H1 (cell line): ENCODE results near the gene GJB6. TPM values are rescaled to one million over a fixed set of nuclear protein-coding genes. Genes with fewer than 3 reads are reported as not detected.

Experiments used
- CTCF ChIA-PET: fragments of 300-600 bp; sonication (Branson Sonifier 250); formaldehyde crosslinking; loops from one replicate; lab custom pipeline; 2021; ENCODE audit not compliant: partially characterized antibody; lab: Charles Lee
- POLR2A ChIA-PET: fragments of 300-600 bp; sonication (Branson Sonifier 250); formaldehyde crosslinking; loops from one replicate; lab custom pipeline; 2021; ENCODE audit warnings: inconsistent platforms; ENCODE audit not compliant: partially characterized antibody; lab: Charles Lee
- DNase-seq, 2 experiments: peaks; one replicate each; pipeline versions ENCODE4 v3.0.0 to v3.0.0-alpha.2; 2010 to 2022; ENCODE audit warnings: low spot score in 2 of 2, low read depth in 1 of 2, mixed read lengths in 1 of 2
- FAIRE-seq: peaks from 2 replicates; lab custom pipeline; 2011; peaks lifted over from hg19 to GRCh38; lab: Jason Lieb, UNC
- H2AFZ ChIP-seq: 2 replicates; pipeline ENCODE4 v1.8.1; 2012; ENCODE audit warnings: low read length, inconsistent platforms
- H2AK5ac ChIP-seq: 2 replicates; pipeline ENCODE4 v1.6.1; 2013; ENCODE audit warnings: low read depth, low read length
- H2BK120ac ChIP-seq: replicated peaks from 2 replicates; pipeline ENCODE3; 2013; ENCODE audit warnings: low read depth, low read length, inconsistent platforms
- H2BK12ac ChIP-seq: 2 replicates; pipeline ENCODE4 v1.6.1; 2013; ENCODE audit warnings: low read depth, low read length
- H2BK15ac ChIP-seq: 2 replicates; pipeline ENCODE4 v1.6.1; 2013; ENCODE audit warnings: low read length
- H2BK20ac ChIP-seq: 2 replicates; pipeline ENCODE4 v1.6.1; 2013; ENCODE audit warnings: low read length
- H2BK5ac ChIP-seq: 2 replicates; pipeline ENCODE4 v1.6.1; 2013; ENCODE audit warnings: low read depth, low read length
- H3K14ac ChIP-seq: 2 replicates; pipeline ENCODE4 v1.6.1; 2013; ENCODE audit warnings: inconsistent platforms; ENCODE audit not compliant: insufficient read length
- H3K18ac ChIP-seq: 2 replicates; pipeline ENCODE4 v1.6.1; 2013; ENCODE audit warnings: low read length; ENCODE audit errors: extremely low read depth
- H3K23ac ChIP-seq: 2 replicates; pipeline ENCODE4 v1.6.1; 2013; ENCODE audit warnings: inconsistent platforms; ENCODE audit not compliant: insufficient read length
- H3K23me2 ChIP-seq: 2 replicates; pipeline ENCODE4 v1.6.1; 2013; ENCODE audit warnings: low read depth, low read length
- H3K27ac ChIP-seq: 2 replicates; pipeline ENCODE4 v1.6.1; 2011; ENCODE audit warnings: low read depth, low read length, inconsistent platforms
- H3K27me3 ChIP-seq, 4 experiments: replicated peaks in 1 of 4; 1 replicate in 1 of 4; 2 replicates in 3 of 4; pipeline versions ENCODE4 v1.6.1 to v1.8.1; 2011 to 2013; ENCODE audit warnings: low read length in 3 of 4, mild to moderate bottlenecking in 3 of 4, inconsistent platforms in 2 of 4, mixed read lengths in 2 of 4, moderate library complexity in 1 of 4; ENCODE audit not compliant: control insufficient read depth in 3 of 4, insufficient read depth in 3 of 4; ENCODE audit errors: extremely low read depth in 1 of 4
- H3K36me3 ChIP-seq, 4 experiments: 2 replicates each; pipeline versions ENCODE4 v1.6.1 to v1.8.1; 2011 to 2013; ENCODE audit warnings: mild to moderate bottlenecking in 4 of 4, low read length in 3 of 4, moderate library complexity in 2 of 4, control low read depth in 1 of 4, inconsistent platforms in 1 of 4; ENCODE audit not compliant: insufficient read depth in 4 of 4, control insufficient read depth in 2 of 4
- H3K4ac ChIP-seq: replicated peaks from 2 replicates; pipeline ENCODE3; 2013; ENCODE audit warnings: low read length, low read depth, mixed read lengths, inconsistent platforms; ENCODE audit not compliant: insufficient read length
- H3K4me1 ChIP-seq, 4 experiments: replicated peaks in 1 of 4; 1 replicate in 1 of 4; 2 replicates in 3 of 4; pipeline versions ENCODE4 v1.6.1 to v1.8.1; 2011 to 2013; ENCODE audit warnings: low read length in 3 of 4, inconsistent platforms in 2 of 4, mixed read lengths in 1 of 4; ENCODE audit not compliant: insufficient read depth in 4 of 4, control insufficient read depth in 3 of 4
- H3K4me2 ChIP-seq, 2 experiments: 2 replicates each; pipeline versions ENCODE4 v1.6.1 to v1.8.1; 2011 to 2013; ENCODE audit warnings: low read depth in 2 of 2, low read length in 2 of 2, control low read depth in 1 of 2, inconsistent platforms in 1 of 2, mild to moderate bottlenecking in 1 of 2; ENCODE audit not compliant: insufficient read depth in 1 of 2
- H3K4me3 ChIP-seq, 4 experiments: fragments of 200-600, 300-600 bp in 1 of 4; sonication (generic), shearing (Covaris generic), sonication (Bioruptor Twin) in 1 of 4; 2 replicates each; pipeline versions ENCODE4 v1.5.1 to v1.8.1; 2011 to 2016; ENCODE audit warnings: low read length in 4 of 4, low read depth in 3 of 4, control low read depth in 2 of 4, inconsistent platforms in 2 of 4, mild to moderate bottlenecking in 2 of 4, mixed read lengths in 1 of 4, moderate library complexity in 1 of 4; ENCODE audit not compliant: insufficient read depth in 2 of 4; ENCODE audit errors: extremely low read depth in 1 of 4
- H3K56ac ChIP-seq: replicated peaks from 2 replicates; pipeline ENCODE3; 2013; ENCODE audit warnings: low read depth, mild to moderate bottlenecking, mixed read lengths, low read length, inconsistent platforms; ENCODE audit not compliant: insufficient read length
- H3K79me1 ChIP-seq: 2 replicates; pipeline ENCODE4 v1.6.1; 2013; ENCODE audit warnings: low read depth, low read length, control low read depth
- H3K79me2 ChIP-seq, 2 experiments: 2 replicates each; pipeline versions ENCODE4 v1.6.1 to v1.8.1; 2012 to 2013; ENCODE audit warnings: low read length in 2 of 2, mild to moderate bottlenecking in 2 of 2, inconsistent platforms in 1 of 2; ENCODE audit not compliant: insufficient read depth in 2 of 2, control insufficient read depth in 1 of 2
- H3K9ac ChIP-seq, 4 experiments: replicated peaks in 1 of 4; 1 replicate in 1 of 4; 2 replicates in 3 of 4; pipeline versions ENCODE4 v1.6.1 to v1.8.1; 2011 to 2013; ENCODE audit warnings: low read depth in 3 of 4, low read length in 3 of 4, control low read depth in 2 of 4, mild to moderate bottlenecking in 2 of 4, moderate library complexity in 2 of 4, inconsistent platforms in 1 of 4; ENCODE audit errors: extremely low read depth in 1 of 4
- H3K9me3 ChIP-seq, 2 experiments: 2 replicates each; pipeline versions ENCODE4 v1.6.1 to v1.8.1; 2012 to 2013; ENCODE audit warnings: mild to moderate bottlenecking in 2 of 2, moderate library complexity in 2 of 2, control low read depth in 1 of 2, inconsistent platforms in 1 of 2, low read depth in 1 of 2, low read length in 1 of 2, mixed read lengths in 1 of 2; ENCODE audit not compliant: insufficient read depth in 2 of 2
- H4K20me1 ChIP-seq, 2 experiments: replicated peaks in 1 of 2; 2 replicates each; pipeline versions ENCODE3 to v1.8.1; 2011 to 2013; ENCODE audit warnings: inconsistent platforms in 2 of 2, low read length in 2 of 2, mild to moderate bottlenecking in 1 of 2; ENCODE audit not compliant: insufficient read depth in 2 of 2, control insufficient read depth in 1 of 2
- H4K5ac ChIP-seq: 2 replicates; pipeline ENCODE4 v1.6.1; 2013; ENCODE audit warnings: low read length, low read depth, mixed read lengths, inconsistent platforms; ENCODE audit not compliant: insufficient read length
- H4K8ac ChIP-seq: 2 replicates; pipeline ENCODE4 v1.8.0; 2013; ENCODE audit warnings: mild to moderate bottlenecking, moderate library complexity, low read length, inconsistent platforms; ENCODE audit not compliant: insufficient read depth; ENCODE audit errors: extremely low read depth
- H4K91ac ChIP-seq: replicated peaks from 2 replicates; pipeline ENCODE3; 2013; ENCODE audit warnings: low read length, mixed read lengths, inconsistent platforms; ENCODE audit not compliant: insufficient read length
- ASH2L ChIP-seq: fragments of 200-600, 300-600 bp; sonication (generic); IDR thresholded peaks from one replicate; pipeline ENCODE4 v1.7.1; 2017; ENCODE audit warnings: low read length
- EZH2 ChIP-seq: fragments of 200-600 bp; sonication (generic); IDR thresholded peaks from 2 replicates; pipeline ENCODE4 v1.7.1; 2012; ENCODE audit warnings: low read depth, mild to moderate bottlenecking, moderate library complexity, low read length, inconsistent platforms; ENCODE audit not compliant: severe bottlenecking
- RAD21 ChIP-seq, 2 experiments: IDR thresholded peaks in 1 of 2; conservative IDR thresholded peaks in 1 of 2; 2 replicates each; pipeline ENCODE4 v1.6.1; 2011; ENCODE audit warnings: low read depth in 2 of 2, low read length in 2 of 2, improper control_type of control experiment in 1 of 2, inconsistent platforms in 1 of 2, mild to moderate bottlenecking in 1 of 2, moderate library complexity in 1 of 2
- RBBP5 ChIP-seq: IDR thresholded peaks from 2 replicates; pipeline ENCODE4 v1.7.1; 2012; ENCODE audit warnings: low read depth, mild to moderate bottlenecking, inconsistent platforms, low read length, moderate library complexity, borderline replicate concordance
- RXRA ChIP-seq: IDR thresholded peaks from 2 replicates; pipeline ENCODE4 v1.6.1; 2011; ENCODE audit warnings: low read depth, mild to moderate bottlenecking, low read length, moderate library complexity; ENCODE audit not compliant: insufficient read depth
- SP4 ChIP-seq: IDR thresholded peaks from 2 replicates; pipeline ENCODE4 v1.6.1; 2012; ENCODE audit warnings: low read length, inconsistent platforms
- SUZ12 ChIP-seq: fragments of 200-600 bp; sonication (generic); IDR thresholded peaks from 2 replicates; pipeline ENCODE4 v1.6.1; 2012; ENCODE audit warnings: mild to moderate bottlenecking, inconsistent platforms, low read length, moderate library complexity, mixed read lengths
- WGBS, 2 experiments: shearing (Covaris generic) in 1 of 2; methylation state at CpG; one replicate each; pipeline versions ENCODE4 v1.1.6 to v1.1.7; 2013 to 2015; ENCODE audit warnings: low lambda C conversion rate in 2 of 2, mixed read lengths in 2 of 2, inconsistent platforms in 1 of 2, low coverage in 1 of 2, missing lambda C conversion rate in 1 of 2; ENCODE audit not compliant: insufficient replicate concordance in 2 of 2, insufficient coverage in 1 of 2, insufficient read length in 1 of 2; ENCODE audit errors: extremely low coverage in 1 of 2, missing lambda C conversion rate in 1 of 2; 5-methylcytosine and 5-hydroxymethylcytosine counted together
- long read RNA-seq, 2 experiments: library from RNA in 1 of 2; library from capped mRNA in 1 of 2; stranded (forward); transcript quantifications; one replicate each; pipeline ENCODE4 v2.0.0, GENCODE V29; 2021; ENCODE audit warnings: inconsistent platforms in 1 of 2
- polyA minus RNA-seq, 3 experiments: library from RNA; depleted of rRNA, polyadenylated mRNA; stranded (reverse); fragments of >200 nt; gene quantifications; 1 replicate in 2 of 3; 2 replicates in 1 of 3; pipeline ENCODE4 v1.2.3, GENCODE V29; 2011
- polyA plus RNA-seq, 7 experiments: library from polyadenylated mRNA; depleted of rRNA in 3 of 7; stranded (reverse) in 5 of 7; unstranded in 2 of 7; fragments of >200 nt in 5 of 7; fragments of 200-250 nt in 2 of 7; gene quantifications; 1 replicate in 5 of 7; 2 replicates in 1 of 7; 4 replicates in 1 of 7; pipeline versions ENCODE4 v1.2.1 to v1.2.3, GENCODE V29; 2011 to 2013; ENCODE audit warnings: missing spikeins in 2 of 7, mixed read lengths in 2 of 7
- total RNA-seq: library from RNA; stranded (reverse); fragmentation: NEBNext Ultra II Directional; extraction: Animal tissue kit (Norgen Biotek cat#: 25700); gene quantifications from 2 replicates; pipeline ENCODE4 v1.2.1, GENCODE V29; 2021

The GJB6 gene
- total RNA-seq (not detected in 2 replicates), polyA plus RNA-seq (2011; rRNA removed) (not detected in 2 replicates), polyA minus RNA-seq (2011; rRNA and poly(A)+ RNA removed) (not detected in 2 replicates)
- not detected for polyA plus RNA-seq (2011; cell fraction: cytosol; rRNA removed)
- not detected for polyA plus RNA-seq (2011; cell fraction: nucleus; rRNA removed)
- polyA plus RNA-seq (2012, experiment 1 of 2) = not detected in 4 replicates
- polyA plus RNA-seq (2012, experiment 2 of 2) = not detected
- 0.08 TPM for polyA plus RNA-seq (2013, experiment 1 of 2)
- polyA plus RNA-seq (2013, experiment 2 of 2) = 0.07 TPM
- polyA minus RNA-seq (2011; cell fraction: cytosol; rRNA and poly(A)+ RNA removed) = not detected
- polyA minus RNA-seq (2011; cell fraction: nucleus; rRNA and poly(A)+ RNA removed) = not detected
- long read RNA-seq, experiment 1 = 0 reads
- long read RNA-seq, experiment 2 = 0 reads

DNA sequence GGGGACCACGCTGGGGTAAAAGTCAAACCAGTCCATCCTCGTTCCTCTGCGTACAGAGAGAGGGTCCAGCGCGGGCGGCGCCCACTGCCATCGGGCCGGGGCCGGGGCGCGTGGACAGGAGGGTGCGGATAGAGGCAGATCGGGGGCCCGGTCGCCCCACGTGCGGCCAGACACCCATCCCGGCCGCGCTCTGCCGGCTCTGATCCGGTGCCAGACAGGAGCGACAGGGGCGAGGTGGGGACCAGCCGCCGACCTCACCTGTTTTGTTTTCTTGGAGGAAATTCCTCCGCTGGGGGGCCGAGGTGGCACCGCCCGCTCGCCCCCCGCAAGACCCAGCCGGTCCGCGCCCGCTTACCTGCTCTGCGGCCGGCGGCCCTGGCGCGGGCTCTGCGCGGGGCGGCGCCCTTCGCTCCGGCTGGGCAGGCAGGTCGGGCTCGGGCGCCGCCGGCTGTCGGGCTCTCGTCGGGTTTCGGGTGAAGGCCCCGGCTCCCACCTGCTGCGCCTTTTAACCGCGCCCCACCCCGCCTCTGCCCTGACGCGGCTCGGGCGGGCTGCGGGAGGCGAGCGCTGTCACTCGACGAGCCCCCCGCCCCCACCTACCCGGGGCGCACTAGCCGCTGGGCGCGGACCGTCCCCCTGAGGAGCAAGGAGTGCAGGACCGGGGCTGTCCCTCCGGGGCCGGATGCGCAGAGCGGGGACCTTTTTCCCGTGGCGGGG is at the start of gene GJB6:
Gene GJB6 (minus strand): TSS at position 481 of the 717 bp plus-strand sequence. CDS start 8,839 bp downstream, outside the sequence.
- H3K23ac ChIP-seq = no peak within 1 kb of the TSS
- H3K27ac ChIP-seq = no peak within 1 kb of the TSS
- peak within 1 kb of the TSS; percentile 62; the same call in 1 of the 2 replicates for H4K8ac ChIP-seq
- no peak within 1 kb of the TSS for H3K56ac ChIP-seq
- peaks cover 0 to 10% of the 10 kb centered on the region in 2 experiments for H4K20me1 ChIP-seq
- peaks cover 0 to 2% (median 0%) of the 10 kb centered on the region in 4 experiments; a peak in 1 of 8 replicates for H3K36me3 ChIP-seq
- H3K4ac ChIP-seq = no peak within 1 kb of the TSS
- peaks cover 0 to 7% (median 2%) of the 10 kb centered on the region in 4 experiments; a peak in 4 of 7 replicates for H3K4me1 ChIP-seq
- ChIA-PET CTCF (interaction anchor here (1.5 kb wide), 1 partner anchor 23 kb away, joined by 3 read pairs; no protein-coding TSS in a partner anchor), POLR2A (no interaction called here)
- TF ChIP-seq RAD21 (IDR thresholded peaks at IDR 0.05 in 1 of 2, conservative IDR thresholded peaks at IDR 0.05 in 1 of 2; ENCODE audit: low read depth in 2 of 2, low read length in 2 of 2) (peak in 1 of 2 experiments; percentile 38; a peak in 1 of 4 replicates), SUZ12 (peak; percentile 75), RBBP5 (0 out of 2 replicates have a peak, but pooled peaks have one; percentile 48), ASH2L (peak; percentile 12), RXRA (no peak), EZH2 (peak; percentile 84), SP4 (no peak)
- H3K14ac ChIP-seq = no peak within 1 kb of the TSS
- H2BK12ac ChIP-seq = no peak within 1 kb of the TSS
- no peak within 1 kb of the TSS for H2AFZ ChIP-seq
- H3K79me2 ChIP-seq = no peaks in the 10 kb centered on the region
- no peaks in the 10 kb centered on the region for H3K79me1 ChIP-seq
- no peaks in the 10 kb centered on the region for H3K9me3 ChIP-seq
- H3K18ac ChIP-seq = no peak within 1 kb of the TSS
- DNase-seq = peak; percentile 5 to 72
- H4K5ac ChIP-seq = no peak within 1 kb of the TSS
- no peak within 1 kb of the TSS for H2BK120ac ChIP-seq
- peak within 1 kb of the TSS in 1 of 4 experiments; percentile 41; a peak in 1 of 7 replicates for H3K9ac ChIP-seq
- peaks cover 5% of the 10 kb centered on the region for H3K23me2 ChIP-seq
- H3K27me3 ChIP-seq = peaks cover 30 to 55% (median 47%) of the 10 kb centered on the region in 4 experiments
- H2BK5ac ChIP-seq = no peak within 1 kb of the TSS
- no peak within 1 kb of the TSS for H2AK5ac ChIP-seq
- no peak within 1 kb of the TSS for H4K91ac ChIP-seq
- peak within 1 kb of the TSS; percentile 16 to 61 (median 36); a peak in 7 of 8 replicates for H3K4me3 ChIP-seq
- no peak within 1 kb of the TSS for H2BK20ac ChIP-seq
- WGBS, 2 experiments = 2% methylated on average over 41 of the region's 85 CpGs; no CpG with 5 or more reads in 1 of the 2 experiments
- FAIRE-seq = no peak
- no peak within 1 kb of the TSS for H2BK15ac ChIP-seq
- H3K4me2 ChIP-seq = peak within 1 kb of the TSS; percentile 67 to 91
